Body of pancreas (tissue), 4 donors: ENCODE results near the gene TAS2R16.

ENCODE experiments used
- POLR2A ChIP-seq, 3 donors: fragments of 450-650 bp; IDR thresholded peaks; one replicate each; pipeline ENCODE4 v1.6.1; 2016; ENCODE audit warnings: antibody characterized with exemption in 3 of 3, mild to moderate bottlenecking in 2 of 3
- TF ChIP-seq, protein P1 (sequence below), 7 experiments: fragments of 450-650 bp in 4 of 7; fragments of 200-600 bp in 3 of 7; sonication (generic) in 3 of 7; IDR thresholded peaks; one replicate each; pipeline ENCODE4 v1.5.1; 2016 to 2019; ENCODE audit warnings: antibody characterized with exemption in 7 of 7

DNA sequence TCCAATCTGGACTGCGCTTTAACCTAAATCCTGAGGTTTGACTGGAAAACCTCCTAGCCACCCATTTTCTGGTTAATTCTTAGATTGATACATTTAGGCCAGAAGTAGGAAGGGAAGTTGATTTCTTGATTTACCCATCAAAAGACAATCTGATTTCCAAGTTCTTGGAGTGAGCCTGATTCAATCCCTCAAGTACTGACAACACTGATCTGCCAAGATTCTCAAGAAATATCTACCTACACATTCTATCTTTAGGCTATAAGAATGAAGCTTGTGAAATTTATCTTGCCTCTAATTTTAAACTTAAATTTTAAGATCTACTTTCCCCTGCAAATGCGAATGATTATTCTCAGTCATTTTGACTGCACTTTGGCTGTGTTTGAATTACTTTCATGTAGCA lies 5.9 kb downstream of the TAS2R16 start:
- TF ChIP-seq, protein P1, sequence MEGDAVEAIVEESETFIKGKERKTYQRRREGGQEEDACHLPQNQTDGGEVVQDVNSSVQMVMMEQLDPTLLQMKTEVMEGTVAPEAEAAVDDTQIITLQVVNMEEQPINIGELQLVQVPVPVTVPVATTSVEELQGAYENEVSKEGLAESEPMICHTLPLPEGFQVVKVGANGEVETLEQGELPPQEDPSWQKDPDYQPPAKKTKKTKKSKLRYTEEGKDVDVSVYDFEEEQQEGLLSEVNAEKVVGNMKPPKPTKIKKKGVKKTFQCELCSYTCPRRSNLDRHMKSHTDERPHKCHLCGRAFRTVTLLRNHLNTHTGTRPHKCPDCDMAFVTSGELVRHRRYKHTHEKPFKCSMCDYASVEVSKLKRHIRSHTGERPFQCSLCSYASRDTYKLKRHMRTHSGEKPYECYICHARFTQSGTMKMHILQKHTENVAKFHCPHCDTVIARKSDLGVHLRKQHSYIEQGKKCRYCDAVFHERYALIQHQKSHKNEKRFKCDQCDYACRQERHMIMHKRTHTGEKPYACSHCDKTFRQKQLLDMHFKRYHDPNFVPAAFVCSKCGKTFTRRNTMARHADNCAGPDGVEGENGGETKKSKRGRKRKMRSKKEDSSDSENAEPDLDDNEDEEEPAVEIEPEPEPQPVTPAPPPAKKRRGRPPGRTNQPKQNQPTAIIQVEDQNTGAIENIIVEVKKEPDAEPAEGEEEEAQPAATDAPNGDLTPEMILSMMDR (IDR thresholded peaks at IDR 0.05) = no peak
- TF ChIP-seq POLR2A (IDR thresholded peaks at IDR 0.05) = no peak
